GM19023 (cell line): ENCODE data around the gene PGRMC2.
"Not testable (repeated sequence)": the region's sequence is repeated elsewhere in the genome, so short reads cannot be mapped to it uniquely, and the experiment has no call there.

Experiments
- ATAC-seq: cut with Tn5 transposase; IDR thresholded peaks from one replicate; pipeline ENCODE4 v1.9.1; 2021; ENCODE audit warnings: mild to moderate bottlenecking, moderate library complexity; ENCODE audit not compliant: unreplicated experiment

Gene PGRMC2

GRCh38 chr4:128268970-128269369 is 18.6 kb downstream of the PGRMC2 start:
- ATAC-seq, result no peak

GRCh38 chr4:128267745-128268144 is 19.9 kb downstream of the PGRMC2 start:
- no peak for ATAC-seq

GRCh38 chr4:128267171-128267570 is 20.4 kb downstream of the PGRMC2 start:
- not testable (repeated sequence) for ATAC-seq

GRCh38 chr4:128265550-128265949 is 22.1 kb downstream of the PGRMC2 start:
- not testable (repeated sequence) for ATAC-seq

GRCh38 chr4:128259889-128260288 is 27.7 kb downstream of the PGRMC2 start:
- not testable (repeated sequence) for ATAC-seq

- ATAC-seq, result not testable (repeated sequence)
Measured at GRCh38 chr4:128258166-128258565, 29.4 kb downstream of the PGRMC2 start.

GRCh38 chr4:128256539-128256938 is 31.1 kb downstream of the PGRMC2 start:
- no peak for ATAC-seq

- no peak for ATAC-seq
Measured at GRCh38 chr4:128255906-128256305, 31.7 kb downstream of the PGRMC2 start.

- ATAC-seq, result no peak
Measured at GRCh38 chr4:128249787-128250668, 37.6 kb downstream of the PGRMC2 start.

GRCh38 chr4:128247906-128248305 is 39.7 kb downstream of the PGRMC2 start:
- ATAC-seq, result no peak

GRCh38 chr4:128245391-128245790 is 42.2 kb downstream of the PGRMC2 start:
- not testable (repeated sequence) for ATAC-seq

GRCh38 chr4:128244379-128244778 is 43.2 kb downstream of the PGRMC2 start:
- ATAC-seq, result no peak

- ATAC-seq, result no peak
Measured at GRCh38 chr4:128242601-128243000, 45.0 kb downstream of the PGRMC2 start.

GRCh38 chr4:128241981-128242380 is 45.6 kb downstream of the PGRMC2 start:
- ATAC-seq, result no peak

- ATAC-seq, result no peak
Measured at GRCh38 chr4:128241425-128241913, 46.1 kb downstream of the PGRMC2 start.

GRCh38 chr4:128241019-128241418 is 46.6 kb downstream of the PGRMC2 start:
- ATAC-seq, result no peak

- no peak for ATAC-seq
Measured at GRCh38 chr4:128234836-128235235, 52.8 kb downstream of the PGRMC2 start.

- no peak for ATAC-seq
Measured at GRCh38 chr4:128232719-128233118, 54.9 kb downstream of the PGRMC2 start.

GRCh38 chr4:128228845-128229795 is 58.5 kb downstream of the PGRMC2 start:
- no peak for ATAC-seq

- no peak for ATAC-seq
Measured at GRCh38 chr4:128227991-128228571, 59.5 kb downstream of the PGRMC2 start.

GRCh38 chr4:128225148-128225547 is 62.5 kb downstream of the PGRMC2 start:
- no peak for ATAC-seq
